Measurements from ENCODE around the gene ANKRD11.

The ANKRD11 gene

DNA sequence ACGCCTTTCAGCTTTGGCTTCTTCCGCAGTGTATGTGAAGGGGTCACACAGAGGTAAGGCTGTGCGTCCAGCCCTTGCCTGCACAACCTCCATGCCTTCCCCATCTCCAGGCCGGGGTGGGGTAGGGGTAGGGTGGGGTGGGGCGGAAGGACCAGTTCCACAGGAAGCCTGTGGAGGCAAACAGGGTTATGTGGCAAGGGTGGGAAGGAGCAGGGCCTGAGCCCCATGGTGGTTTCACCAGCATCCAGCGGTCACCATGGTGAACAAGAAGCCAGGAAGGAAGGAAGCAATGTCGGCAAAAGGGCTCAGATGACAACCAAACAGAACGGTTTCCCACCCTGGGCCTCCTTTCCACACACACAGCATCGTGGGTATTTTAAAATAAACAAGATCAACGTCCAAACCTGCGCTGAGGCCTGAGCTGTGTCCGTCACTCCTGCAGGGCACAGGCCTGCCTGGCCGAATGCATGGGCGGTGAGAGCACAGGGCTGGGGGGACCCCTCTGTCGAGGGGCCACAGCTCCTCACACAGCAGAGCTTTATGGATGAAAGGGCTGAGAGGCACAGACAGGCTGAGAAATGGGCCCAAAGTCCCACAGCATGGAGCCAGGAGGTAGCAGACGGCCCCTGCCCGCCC lies 192.3 kb downstream of the ANKRD11 start:
- Histone ChIP-seq H3K9me3 (replicated peaks; ENCODE audit: insufficient read depth, low read length) (no peaks in the 10 kb centered on the region), H3K27me3 (replicated peaks; ENCODE audit: insufficient read depth, low read length) (no peaks in the 10 kb centered on the region), H3K27ac (ENCODE audit: low read length) (no peak overlapping the region), H3K79me2 (ENCODE audit: low read length) (peaks cover 64% of the 10 kb centered on the region), H3K9me2 (replicated peaks; ENCODE audit: insufficient read depth, low read length) (no peaks in the 10 kb centered on the region), H3K36me3 (replicated peaks; ENCODE audit: insufficient read depth, low read length) (no peaks in the 10 kb centered on the region), H3K4me3 (ENCODE audit: low read length) (no peak overlapping the region), H3K9ac (ENCODE audit: low read length) (no peak overlapping the region), H3K4me1 (ENCODE audit: low read length) (no peaks in the 10 kb centered on the region), H3K4me2 (ENCODE audit: low read depth, low read length) (no peak overlapping the region), H4K20me1 (ENCODE audit: insufficient read depth, low read length) (no peaks in the 10 kb centered on the region), H2AFZ (ENCODE audit: low read length) (no peak overlapping the region), H3F3A (ENCODE audit: insufficient read depth, low read length) (no peaks in the 10 kb centered on the region)
- DNase-seq: no peak
- TF ChIP-seq, protein P1, sequence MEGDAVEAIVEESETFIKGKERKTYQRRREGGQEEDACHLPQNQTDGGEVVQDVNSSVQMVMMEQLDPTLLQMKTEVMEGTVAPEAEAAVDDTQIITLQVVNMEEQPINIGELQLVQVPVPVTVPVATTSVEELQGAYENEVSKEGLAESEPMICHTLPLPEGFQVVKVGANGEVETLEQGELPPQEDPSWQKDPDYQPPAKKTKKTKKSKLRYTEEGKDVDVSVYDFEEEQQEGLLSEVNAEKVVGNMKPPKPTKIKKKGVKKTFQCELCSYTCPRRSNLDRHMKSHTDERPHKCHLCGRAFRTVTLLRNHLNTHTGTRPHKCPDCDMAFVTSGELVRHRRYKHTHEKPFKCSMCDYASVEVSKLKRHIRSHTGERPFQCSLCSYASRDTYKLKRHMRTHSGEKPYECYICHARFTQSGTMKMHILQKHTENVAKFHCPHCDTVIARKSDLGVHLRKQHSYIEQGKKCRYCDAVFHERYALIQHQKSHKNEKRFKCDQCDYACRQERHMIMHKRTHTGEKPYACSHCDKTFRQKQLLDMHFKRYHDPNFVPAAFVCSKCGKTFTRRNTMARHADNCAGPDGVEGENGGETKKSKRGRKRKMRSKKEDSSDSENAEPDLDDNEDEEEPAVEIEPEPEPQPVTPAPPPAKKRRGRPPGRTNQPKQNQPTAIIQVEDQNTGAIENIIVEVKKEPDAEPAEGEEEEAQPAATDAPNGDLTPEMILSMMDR (IDR thresholded peaks at IDR 0.05; ENCODE audit: low read length): no peak
- TF ChIP-seq EZH2phosphoT487 (IDR thresholded peaks at IDR 0.05; ENCODE audit: low read length) (no peak), EZH2 (optimal IDR thresholded peaks at IDR 0.05; ENCODE audit: low read depth, low read length) (no peak)

DNA sequence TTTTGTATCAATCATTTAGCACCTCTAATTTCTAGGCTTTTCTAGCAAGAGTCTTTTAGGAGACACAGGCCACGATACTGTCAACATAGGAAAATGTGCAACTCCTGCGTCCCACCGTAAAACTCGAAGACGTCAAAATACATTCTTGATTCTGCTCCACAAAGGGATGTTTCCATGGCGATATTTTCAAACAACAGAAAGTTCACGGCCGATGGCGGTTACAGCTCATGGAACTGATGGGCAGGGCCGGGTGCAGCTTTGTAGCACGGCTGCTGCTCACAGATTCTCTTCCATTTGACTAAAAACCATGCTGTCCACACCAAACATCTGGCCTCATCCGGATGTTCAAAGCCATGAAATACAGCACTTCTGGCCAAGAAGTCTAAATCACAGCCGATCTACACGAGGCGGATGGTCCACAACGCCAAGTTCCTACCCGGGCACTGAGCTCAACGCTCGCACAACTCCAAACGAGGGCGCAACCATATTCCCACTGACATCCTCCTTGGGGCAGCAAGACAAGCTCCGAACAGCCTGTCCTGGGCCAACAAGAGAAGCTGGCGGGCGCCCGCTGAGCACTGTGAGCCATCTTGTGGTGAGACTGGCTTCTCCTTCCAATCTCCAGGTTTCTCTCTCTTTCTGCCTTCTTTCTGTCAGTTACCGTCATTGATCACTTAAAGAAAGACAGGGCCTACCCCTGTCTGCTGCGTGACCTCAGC lies 193.0 kb downstream of the ANKRD11 start:
- Histone ChIP-seq H3K79me2 (ENCODE audit: low read length) (peaks cover 59% of the 10 kb centered on the region), H3K36me3 (replicated peaks; ENCODE audit: insufficient read depth, low read length) (no peaks in the 10 kb centered on the region), H3K27me3 (replicated peaks; ENCODE audit: insufficient read depth, low read length) (no peaks in the 10 kb centered on the region)

DNA sequence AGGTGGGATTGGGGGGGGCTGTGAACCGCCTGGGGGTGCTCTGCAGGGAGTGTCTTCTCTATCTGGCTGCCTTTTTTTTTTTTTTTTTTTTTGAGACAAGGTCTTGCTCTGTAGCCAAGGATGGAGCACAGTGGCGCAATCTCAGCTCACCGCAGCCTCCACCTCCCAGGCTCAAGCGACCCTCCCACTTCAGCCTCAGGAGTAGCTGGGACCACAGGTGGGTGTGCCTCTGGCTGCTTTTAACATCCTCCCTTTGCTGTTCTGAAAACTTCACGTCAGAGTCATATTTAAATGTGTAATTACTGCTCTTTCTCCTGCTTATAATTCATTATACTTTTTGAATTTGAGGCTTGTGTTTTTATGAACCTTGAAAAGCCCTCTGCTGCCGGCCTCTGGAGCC lies 194.4 kb downstream of the ANKRD11 start:
- Histone ChIP-seq H3K4me2 (ENCODE audit: low read depth, low read length) (no peak overlapping the region), H3K79me2 (ENCODE audit: low read length) (peaks cover 55% of the 10 kb centered on the region), H3K9me2 (replicated peaks; ENCODE audit: insufficient read depth, low read length) (no peaks in the 10 kb centered on the region), H3K36me3 (replicated peaks; ENCODE audit: insufficient read depth, low read length) (no peaks in the 10 kb centered on the region), H3K4me1 (ENCODE audit: low read length) (no peaks in the 10 kb centered on the region), H3F3A (ENCODE audit: insufficient read depth, low read length) (no peaks in the 10 kb centered on the region), H3K27me3 (replicated peaks; ENCODE audit: insufficient read depth, low read length) (no peaks in the 10 kb centered on the region), H4K20me1 (ENCODE audit: insufficient read depth, low read length) (no peaks in the 10 kb centered on the region), H3K27ac (ENCODE audit: low read length) (no peak overlapping the region), H3K4me3 (ENCODE audit: low read length) (no peak overlapping the region), H2AFZ (ENCODE audit: low read length) (no peak overlapping the region), H3K9me3 (replicated peaks; ENCODE audit: insufficient read depth, low read length) (no peaks in the 10 kb centered on the region), H3K9ac (ENCODE audit: low read length) (no peak overlapping the region)
- no peak for DNase-seq
- TF ChIP-seq EZH2 (optimal IDR thresholded peaks at IDR 0.05; ENCODE audit: low read depth, low read length) (no peak), EZH2phosphoT487 (IDR thresholded peaks at IDR 0.05; ENCODE audit: low read length) (no peak)
- TF ChIP-seq, protein P1 (IDR thresholded peaks at IDR 0.05; ENCODE audit: low read length): no peak

More for the DNA sequence above, 193.0 kb downstream of the ANKRD11 start:
- H3K27ac ChIP-seq (ENCODE audit: low read length): no peak overlapping the region
- no peak overlapping the region for H3K4me3 ChIP-seq (ENCODE audit: low read length)
- H3K4me2 ChIP-seq (ENCODE audit: low read depth, low read length): no peak overlapping the region
- no peak overlapping the region for H2AFZ ChIP-seq (ENCODE audit: low read length)
- no peaks in the 10 kb centered on the region for H3K9me3 ChIP-seq (replicated peaks; ENCODE audit: insufficient read depth, low read length)
- DNase-seq: no peak
- no peaks in the 10 kb centered on the region for H3K9me2 ChIP-seq (replicated peaks; ENCODE audit: insufficient read depth, low read length)
- H3K9ac ChIP-seq (ENCODE audit: low read length): no peak overlapping the region
- no peaks in the 10 kb centered on the region for H3K4me1 ChIP-seq (ENCODE audit: low read length)
- TF ChIP-seq, protein P1 (IDR thresholded peaks at IDR 0.05; ENCODE audit: low read length): no peak
- TF ChIP-seq EZH2phosphoT487 (IDR thresholded peaks at IDR 0.05; ENCODE audit: low read length): no peak
- no peak for TF ChIP-seq EZH2 (optimal IDR thresholded peaks at IDR 0.05; ENCODE audit: low read depth, low read length)
- no peaks in the 10 kb centered on the region for H3F3A ChIP-seq (ENCODE audit: insufficient read depth, low read length)
- no peaks in the 10 kb centered on the region for H4K20me1 ChIP-seq (ENCODE audit: insufficient read depth, low read length)

All from MM.1S (cell line).